H54 (cell line): ENCODE measurements around the gene CACNA1E.

ENCODE experiments used
- DNase-seq: peaks from one replicate; pipeline ENCODE4 v3.0.0; 2011; ENCODE audit warnings: low spot score, mixed read lengths; ENCODE audit not compliant: insufficient read length
- FAIRE-seq: peaks from 3 replicates; lab custom pipeline; 2011; peaks lifted over from hg19 to GRCh38; lab: Jason Lieb, UNC
- POLR2A ChIP-seq: IDR thresholded peaks from 2 replicates; pipeline ENCODE4 v1.6.1; 2011; ENCODE audit warnings: low read depth, mild to moderate bottlenecking, low read length

CACNA1E gene

DNA sequence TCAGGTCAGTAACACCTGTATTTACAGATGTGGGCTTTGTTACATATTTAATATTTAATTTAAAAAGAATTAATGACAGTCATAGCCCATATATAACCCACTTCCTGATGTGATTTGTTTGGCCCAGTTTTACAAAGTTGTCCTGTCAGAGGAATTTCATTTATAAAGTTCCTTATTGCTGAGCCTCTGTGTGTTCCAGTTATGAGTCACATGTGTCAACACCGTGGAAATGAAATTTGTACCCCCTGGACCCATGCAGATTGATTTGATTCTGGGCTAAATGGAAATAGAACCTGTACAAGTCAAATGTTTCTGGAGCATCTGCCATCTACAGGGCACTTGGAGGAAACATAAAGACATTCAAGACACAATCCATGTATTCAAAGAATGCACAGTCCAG, 149.2 kb downstream of the CACNA1E start:
- FAIRE-seq = no peak
- no peak for DNase-seq
- no peak for TF ChIP-seq POLR2A

DNA sequence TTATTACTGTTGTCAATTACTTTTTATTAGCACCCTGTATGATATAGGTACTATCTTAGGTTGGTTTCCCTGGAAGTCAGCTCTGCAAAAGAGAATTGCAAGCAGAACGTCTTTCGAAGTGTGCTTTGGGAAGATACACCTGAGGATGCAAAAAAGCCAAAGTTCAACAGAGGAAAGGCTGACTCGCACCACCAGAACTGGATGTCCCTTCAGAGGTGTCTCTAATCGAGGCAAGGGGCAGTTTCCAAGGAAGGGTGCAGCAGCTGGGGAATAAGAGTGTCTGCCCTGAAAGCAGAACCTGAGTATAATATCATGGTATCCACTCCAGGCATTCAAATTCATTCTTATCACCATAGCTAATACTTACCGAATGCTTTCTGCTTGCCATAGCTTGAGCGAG, 149.6 kb downstream of the CACNA1E start:
- FAIRE-seq (no peak), DNase-seq (no peak)
- no peak for TF ChIP-seq POLR2A

DNA sequence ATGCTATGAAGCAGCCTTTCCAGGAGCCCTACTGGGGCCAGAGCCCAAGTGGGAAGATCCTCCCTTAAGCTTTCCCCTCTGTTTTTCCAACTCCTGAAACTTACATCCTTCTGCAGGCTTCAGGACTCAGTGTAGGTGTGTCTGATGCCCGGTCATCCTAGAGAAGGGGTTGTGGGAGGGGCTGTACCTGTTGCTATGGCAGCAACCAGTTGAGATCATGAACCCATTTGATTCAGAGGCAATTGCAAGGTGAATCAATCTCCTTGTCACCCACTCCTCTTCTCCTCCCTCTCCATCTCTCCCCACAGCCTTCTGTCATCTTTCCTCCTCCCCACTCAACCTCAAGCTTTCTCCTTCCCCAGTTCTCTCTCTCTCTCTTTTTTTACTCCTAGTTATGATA, 151.8 kb downstream of the CACNA1E start:
- FAIRE-seq (no peak), DNase-seq (no peak)
- TF ChIP-seq POLR2A = no peak

DNA sequence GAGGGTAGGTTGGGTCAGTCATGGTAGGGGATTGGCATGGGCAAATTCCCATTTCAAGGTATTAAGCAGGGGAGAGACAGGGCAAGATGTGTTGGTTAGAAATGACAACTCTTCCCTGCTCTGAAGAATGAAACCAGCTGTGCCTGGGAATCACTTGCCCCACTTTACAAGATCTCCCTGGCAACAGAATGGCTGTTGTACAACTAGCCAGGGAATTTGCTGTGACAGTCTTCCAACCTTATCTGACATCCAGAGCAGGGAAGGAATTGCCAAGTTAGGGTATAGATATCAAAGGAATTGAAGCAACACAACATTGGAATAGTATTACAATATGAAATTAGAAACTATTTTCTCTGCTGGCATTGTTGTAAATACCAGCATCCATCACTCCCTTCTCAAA, 154.7 kb downstream of the CACNA1E start:
- no peak for TF ChIP-seq POLR2A
- no peak for DNase-seq
- no peak for FAIRE-seq

DNA sequence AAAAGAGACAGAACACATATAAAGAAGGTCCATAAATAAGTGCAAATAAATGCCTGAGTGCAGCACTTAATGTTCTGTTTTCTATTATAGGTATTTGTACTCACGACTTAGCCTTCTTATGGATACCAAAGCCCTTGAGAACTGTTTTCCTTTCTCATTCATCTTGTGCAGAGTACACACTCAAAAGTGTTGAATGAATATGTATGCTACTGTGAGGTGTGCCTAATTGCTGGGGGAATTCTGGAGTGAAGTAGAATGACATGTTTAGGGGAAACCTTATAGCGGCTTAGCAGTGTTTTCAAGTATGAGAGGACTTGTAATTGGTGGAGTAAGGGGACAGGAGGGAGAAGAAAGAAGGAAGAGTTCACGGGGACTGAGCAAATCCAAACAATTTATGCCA, 157.6 kb downstream of the CACNA1E start:
- DNase-seq = no peak
- no peak for FAIRE-seq
- TF ChIP-seq POLR2A = no peak

DNA sequence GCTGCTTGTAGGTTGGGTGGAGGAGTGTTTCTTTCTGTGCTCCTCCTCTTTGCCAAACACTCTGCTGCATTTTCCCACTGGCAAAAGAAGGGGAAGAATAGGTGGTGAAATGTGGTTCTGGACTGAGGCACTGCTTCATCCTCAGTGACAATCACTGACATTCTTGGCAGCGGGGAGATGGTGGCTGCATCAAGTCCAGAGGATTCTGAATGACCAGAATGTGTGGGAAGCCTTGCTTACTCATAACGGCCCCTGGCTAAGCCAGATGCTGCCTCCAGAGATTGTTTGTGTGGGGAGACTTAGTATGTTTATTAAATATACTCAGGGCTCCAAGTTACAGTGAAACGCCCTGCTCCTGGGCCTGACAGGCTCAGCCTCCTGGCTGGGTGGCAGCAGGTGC, 160.3 kb downstream of the CACNA1E start:
- FAIRE-seq = no peak
- no peak for TF ChIP-seq POLR2A
- DNase-seq = no peak

DNA sequence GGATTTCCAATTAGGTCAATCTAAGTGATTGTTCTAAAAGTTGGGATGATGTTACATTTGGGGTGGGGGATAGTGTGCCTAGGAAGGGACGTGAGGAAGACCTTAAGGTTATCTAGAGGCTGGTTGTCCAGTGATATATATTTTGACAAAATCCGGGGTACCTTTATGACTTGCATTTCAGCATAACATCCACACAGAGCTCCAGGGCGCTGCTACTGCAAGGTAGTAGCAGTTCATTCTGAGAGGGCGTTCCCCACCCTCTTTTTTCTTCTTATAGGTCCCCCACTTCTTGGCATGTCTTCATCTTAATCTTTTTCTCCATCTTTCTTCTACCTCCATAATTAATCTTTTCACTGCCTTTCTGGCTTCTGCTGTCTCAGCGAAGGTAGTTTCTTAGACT, 161.9 kb downstream of the CACNA1E start:
- TF ChIP-seq POLR2A = no peak
- no peak for FAIRE-seq

DNA sequence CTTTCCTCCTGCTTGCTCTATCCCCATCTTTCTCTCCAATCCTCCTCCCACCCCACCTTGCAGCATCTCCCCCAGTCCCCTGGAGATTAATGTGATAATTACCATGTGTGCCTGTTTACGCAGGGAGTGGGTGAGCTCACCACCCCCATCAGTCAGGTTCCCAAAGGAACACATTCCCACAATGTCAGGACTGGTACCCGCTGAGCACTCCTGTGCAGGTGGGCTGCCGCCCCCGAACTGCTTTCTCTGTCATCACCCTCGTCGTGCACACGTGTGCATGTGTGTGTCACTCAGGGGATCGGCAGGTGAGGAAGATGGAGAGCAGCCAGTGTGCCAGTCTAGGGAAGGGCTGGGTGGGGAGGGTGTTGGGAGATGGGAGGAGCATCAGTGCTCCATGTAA, 163.4 kb downstream of the CACNA1E start:
- no peak for FAIRE-seq
- no peak for TF ChIP-seq POLR2A
- no peak for DNase-seq

More for the DNA sequence above, 161.9 kb downstream of the CACNA1E start:
- DNase-seq = no peak

DNA sequence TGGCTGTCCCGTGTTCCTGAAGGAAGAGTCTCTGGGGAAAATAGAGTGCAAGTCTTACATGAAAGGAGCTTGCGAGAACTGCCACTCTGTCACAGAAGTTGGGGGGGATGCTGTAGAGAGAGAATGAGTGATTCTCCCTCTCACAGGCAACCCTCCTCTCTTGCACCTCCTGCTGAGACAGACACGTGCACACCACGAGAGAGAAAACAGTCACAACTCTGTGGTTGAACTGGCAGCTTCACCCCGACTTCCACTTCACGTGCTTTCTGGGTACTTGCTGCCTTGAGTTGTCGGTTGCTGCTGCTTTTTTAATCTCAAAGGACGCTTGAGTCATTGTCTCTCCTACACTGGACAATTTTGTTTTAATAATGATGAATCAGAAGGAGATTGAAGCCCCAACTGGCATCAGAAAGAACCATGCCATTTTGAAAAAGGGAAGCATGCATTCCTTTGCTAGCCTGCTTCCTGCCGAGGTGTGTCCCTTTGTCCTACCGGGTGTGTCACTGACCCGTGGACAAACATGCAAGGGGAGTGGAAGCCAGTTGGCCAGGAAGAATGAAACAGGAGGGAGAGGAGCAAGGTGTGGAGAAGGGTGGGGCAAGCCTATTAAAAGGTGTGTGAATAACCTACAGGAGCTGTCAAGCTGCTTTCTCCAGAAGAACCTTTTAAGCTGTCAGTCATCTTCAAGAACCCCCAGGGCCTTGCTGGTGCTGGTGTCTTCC, 164.2 kb downstream of the CACNA1E start:
- no peak for TF ChIP-seq POLR2A
- no peak for FAIRE-seq
- no peak for DNase-seq

DNA sequence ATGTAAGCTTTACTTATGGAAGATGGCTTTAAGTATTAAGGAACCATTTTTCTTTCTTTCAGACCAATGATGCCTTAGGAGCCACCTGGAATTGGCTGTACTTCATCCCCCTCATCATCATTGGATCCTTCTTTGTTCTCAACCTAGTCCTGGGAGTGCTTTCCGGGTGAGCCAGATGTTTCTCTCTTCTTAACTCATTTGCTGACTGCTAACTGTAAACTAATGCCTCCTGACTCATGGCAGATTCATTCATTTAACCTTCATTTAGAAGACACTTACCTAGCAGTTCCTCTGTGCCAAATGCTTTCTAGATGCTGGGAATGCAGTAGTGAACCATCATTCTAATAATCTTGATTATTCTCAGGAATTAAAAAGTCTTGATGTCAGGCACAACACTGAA, 168.0 kb downstream of the CACNA1E start:
- no peak for DNase-seq
- TF ChIP-seq POLR2A = no peak
- no peak for FAIRE-seq

DNA sequence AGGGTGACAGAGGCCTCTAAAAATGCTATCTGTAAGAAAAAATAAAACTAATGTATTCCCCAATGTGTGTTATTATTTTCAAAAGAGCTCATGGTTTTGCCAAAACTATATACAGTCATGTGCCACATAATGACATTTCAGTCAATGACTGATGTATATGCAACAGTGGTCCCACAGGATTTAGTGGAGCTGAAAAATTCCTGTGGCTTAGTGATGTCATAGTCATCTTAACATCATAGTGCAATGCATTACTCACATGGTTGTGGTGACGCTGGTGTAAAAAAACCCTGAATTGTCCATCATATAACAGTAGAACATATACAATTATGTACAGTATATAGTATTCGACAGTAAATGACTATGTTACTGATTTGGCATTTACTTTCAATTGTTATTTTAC, 172.4 kb downstream of the CACNA1E start:
- FAIRE-seq (no peak), DNase-seq (no peak)
- TF ChIP-seq POLR2A = no peak

DNA sequence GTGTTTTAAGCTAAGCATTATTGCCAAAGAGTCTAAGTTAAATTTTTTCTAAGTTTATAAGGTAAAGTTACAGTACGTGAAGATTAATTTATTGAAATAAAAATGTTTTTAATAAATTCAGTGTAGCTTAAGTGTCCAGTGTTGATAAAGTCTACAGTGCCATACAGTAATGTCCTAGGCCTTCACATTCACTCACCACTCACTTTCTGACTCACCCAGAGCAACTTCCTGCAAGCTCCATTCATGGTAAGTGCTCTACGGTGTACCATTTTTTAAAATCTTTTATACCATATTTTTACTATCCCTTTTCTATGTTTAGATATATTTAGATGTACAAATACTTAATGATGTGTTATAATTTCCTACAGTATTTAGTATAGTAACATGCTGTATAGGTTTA, 173.2 kb downstream of the CACNA1E start:
- no peak for DNase-seq
- TF ChIP-seq POLR2A = no peak
- no peak for FAIRE-seq

DNA sequence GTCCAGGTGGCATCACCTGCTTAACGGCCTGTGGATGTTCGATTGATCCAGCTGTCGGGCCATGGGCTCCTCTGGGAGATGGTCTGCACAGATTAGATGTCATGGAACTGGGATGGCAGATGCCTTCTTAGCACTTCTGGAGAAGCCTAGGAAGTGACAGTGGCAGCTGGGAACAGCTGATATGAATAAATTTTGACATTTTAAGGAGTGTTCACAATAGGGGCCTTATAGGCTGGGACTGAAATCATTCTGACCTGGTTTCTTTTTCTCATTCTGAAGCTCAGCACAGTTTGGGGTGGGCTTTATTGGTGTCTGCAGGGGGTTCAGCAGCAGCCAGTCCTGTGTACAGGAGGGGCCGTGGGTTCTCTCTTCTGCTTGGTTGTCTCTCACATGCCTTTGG, 175.3 kb downstream of the CACNA1E start:
- FAIRE-seq = no peak
- DNase-seq = no peak
- no peak for TF ChIP-seq POLR2A

DNA sequence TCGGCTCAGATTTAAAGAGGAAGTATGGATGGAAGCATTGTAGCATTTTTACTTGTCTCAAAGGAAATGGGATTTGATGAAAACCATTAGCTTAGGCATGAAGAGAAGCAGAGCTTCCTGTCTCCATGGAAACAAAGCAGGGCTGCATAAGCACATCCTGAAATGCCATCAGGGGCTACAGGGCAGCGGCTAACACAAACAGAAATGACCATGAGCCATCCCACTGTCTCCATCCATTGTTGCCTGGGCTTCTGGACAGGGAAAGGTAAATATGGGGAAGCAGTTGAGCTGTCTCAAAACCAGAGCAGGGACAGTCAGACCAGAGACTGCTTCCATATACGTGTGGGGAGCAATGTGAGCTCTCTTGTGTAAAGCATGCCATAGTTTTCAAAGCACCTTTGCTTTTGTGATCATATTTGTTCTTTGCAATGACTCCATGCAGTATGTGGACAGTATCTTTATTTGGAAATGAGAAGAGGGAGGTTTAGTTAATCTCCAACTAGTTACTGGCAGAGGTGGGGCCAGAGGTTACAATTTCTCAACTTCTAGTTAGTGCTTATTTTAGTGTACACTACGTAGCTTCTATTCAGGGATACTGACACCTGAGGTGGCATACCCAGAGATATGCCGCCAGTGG, 176.1 kb downstream of the CACNA1E start:
- TF ChIP-seq POLR2A = no peak
- FAIRE-seq (no peak), DNase-seq (no peak)

DNA sequence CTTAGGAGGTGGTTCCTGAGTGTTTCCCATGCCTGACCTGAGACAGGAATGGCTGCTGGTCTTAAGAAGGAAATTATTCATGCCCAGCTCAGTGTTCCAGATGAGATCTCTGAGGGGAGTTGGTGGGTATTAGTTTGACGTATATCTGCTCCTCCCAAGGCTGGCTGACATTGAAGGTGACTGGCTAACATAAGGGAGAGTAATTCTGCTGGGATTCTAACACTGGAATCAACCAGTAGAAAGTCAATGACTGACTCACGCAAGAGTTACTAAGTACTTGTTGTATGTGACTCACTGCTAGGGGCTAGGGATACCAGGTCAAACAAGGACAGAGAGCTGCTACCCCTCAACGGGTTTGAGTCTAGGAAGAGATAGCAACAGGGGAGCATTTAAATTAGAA, 177.3 kb downstream of the CACNA1E start:
- DNase-seq (no peak), FAIRE-seq (no peak)
- no peak for TF ChIP-seq POLR2A
